Measurements from ENCODE around the gene DUSP16.

DNA sequence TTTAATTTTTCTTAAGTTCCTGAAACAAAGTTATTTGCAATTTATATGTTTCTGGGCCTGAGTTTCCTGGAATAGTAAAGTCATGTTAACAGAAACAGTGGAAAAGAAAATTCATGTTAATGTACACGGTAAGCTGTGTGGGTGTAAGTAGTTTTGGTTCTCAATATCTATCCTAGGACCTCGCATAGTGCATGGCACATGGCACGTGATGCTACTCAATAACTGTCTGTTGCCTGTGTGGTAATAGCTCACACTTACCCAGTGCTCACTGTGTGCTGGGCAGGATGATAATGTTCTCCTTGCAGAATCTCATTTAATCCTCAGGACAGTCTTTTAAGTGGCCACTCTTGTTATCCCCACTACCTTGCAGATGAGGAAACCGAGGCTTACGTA is 100.7 kb downstream of the DUSP16 start:
- TF ChIP-seq, protein P1, sequence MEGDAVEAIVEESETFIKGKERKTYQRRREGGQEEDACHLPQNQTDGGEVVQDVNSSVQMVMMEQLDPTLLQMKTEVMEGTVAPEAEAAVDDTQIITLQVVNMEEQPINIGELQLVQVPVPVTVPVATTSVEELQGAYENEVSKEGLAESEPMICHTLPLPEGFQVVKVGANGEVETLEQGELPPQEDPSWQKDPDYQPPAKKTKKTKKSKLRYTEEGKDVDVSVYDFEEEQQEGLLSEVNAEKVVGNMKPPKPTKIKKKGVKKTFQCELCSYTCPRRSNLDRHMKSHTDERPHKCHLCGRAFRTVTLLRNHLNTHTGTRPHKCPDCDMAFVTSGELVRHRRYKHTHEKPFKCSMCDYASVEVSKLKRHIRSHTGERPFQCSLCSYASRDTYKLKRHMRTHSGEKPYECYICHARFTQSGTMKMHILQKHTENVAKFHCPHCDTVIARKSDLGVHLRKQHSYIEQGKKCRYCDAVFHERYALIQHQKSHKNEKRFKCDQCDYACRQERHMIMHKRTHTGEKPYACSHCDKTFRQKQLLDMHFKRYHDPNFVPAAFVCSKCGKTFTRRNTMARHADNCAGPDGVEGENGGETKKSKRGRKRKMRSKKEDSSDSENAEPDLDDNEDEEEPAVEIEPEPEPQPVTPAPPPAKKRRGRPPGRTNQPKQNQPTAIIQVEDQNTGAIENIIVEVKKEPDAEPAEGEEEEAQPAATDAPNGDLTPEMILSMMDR (conservative IDR thresholded peaks at IDR 0.05; ENCODE audit: low read depth, low read length), result no peak
- no peak for TF ChIP-seq EZH2 (IDR thresholded peaks at IDR 0.05; ENCODE audit: borderline replicate concordance, low read depth, low read length, poor library complexity, severe bottlenecking)
